ENCODE data around the gene RAB3A. TPM values are rescaled to one million over a fixed set of nuclear protein-coding genes. Genes with fewer than 3 reads are reported as not detected.
A peak's percentile ranks its signal among the peaks of the same experiment; 100 is the strongest.

The RAB3A gene, protein sequence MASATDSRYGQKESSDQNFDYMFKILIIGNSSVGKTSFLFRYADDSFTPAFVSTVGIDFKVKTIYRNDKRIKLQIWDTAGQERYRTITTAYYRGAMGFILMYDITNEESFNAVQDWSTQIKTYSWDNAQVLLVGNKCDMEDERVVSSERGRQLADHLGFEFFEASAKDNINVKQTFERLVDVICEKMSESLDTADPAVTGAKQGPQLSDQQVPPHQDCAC
- total RNA-seq: 1 to 10 TPM in 1 of 4 donors, under 1 TPM in 1, not detected in 2; 0.63 to 2.0 TPM

DNA sequence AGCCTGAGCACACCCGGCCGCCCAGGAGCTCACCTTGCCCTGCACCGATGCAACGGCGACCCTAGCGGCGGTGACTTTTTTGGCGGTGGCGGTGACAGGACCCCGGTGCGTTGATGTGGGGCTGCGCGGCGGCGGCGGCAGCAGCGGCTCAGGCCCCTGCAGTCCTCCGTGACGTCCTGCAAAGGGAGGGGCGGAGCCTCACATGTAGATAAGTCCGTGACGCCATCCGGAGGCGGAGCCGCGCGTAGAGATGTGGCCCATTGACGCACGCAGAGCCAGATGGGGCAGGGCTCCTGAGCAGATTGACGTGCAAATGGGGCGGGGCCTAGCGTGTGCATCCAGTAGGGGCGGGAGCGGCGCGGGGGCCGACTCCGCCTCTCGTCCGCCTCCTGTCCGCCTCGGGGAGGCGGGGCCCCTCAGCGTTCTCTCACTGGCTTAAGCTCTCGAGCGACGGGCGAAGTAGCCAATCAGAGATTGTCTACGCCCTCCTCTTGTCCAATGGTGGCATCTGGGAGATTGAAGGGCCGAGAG is at the start of gene RAB3A:
Gene RAB3A, minus strand, starts transcription at position 180 of the 531 bp plus-strand sequence. CDS start 1,302 bp downstream, outside the sequence.
- TF ChIP-seq, protein P1, sequence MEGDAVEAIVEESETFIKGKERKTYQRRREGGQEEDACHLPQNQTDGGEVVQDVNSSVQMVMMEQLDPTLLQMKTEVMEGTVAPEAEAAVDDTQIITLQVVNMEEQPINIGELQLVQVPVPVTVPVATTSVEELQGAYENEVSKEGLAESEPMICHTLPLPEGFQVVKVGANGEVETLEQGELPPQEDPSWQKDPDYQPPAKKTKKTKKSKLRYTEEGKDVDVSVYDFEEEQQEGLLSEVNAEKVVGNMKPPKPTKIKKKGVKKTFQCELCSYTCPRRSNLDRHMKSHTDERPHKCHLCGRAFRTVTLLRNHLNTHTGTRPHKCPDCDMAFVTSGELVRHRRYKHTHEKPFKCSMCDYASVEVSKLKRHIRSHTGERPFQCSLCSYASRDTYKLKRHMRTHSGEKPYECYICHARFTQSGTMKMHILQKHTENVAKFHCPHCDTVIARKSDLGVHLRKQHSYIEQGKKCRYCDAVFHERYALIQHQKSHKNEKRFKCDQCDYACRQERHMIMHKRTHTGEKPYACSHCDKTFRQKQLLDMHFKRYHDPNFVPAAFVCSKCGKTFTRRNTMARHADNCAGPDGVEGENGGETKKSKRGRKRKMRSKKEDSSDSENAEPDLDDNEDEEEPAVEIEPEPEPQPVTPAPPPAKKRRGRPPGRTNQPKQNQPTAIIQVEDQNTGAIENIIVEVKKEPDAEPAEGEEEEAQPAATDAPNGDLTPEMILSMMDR (IDR thresholded peaks at IDR 0.05): no peak
- peak; percentile 100 for DNase-seq (ENCODE audit: low spot score)
- peak; percentile 98 for ATAC-seq (ENCODE audit: low FRiP score)

DNA sequence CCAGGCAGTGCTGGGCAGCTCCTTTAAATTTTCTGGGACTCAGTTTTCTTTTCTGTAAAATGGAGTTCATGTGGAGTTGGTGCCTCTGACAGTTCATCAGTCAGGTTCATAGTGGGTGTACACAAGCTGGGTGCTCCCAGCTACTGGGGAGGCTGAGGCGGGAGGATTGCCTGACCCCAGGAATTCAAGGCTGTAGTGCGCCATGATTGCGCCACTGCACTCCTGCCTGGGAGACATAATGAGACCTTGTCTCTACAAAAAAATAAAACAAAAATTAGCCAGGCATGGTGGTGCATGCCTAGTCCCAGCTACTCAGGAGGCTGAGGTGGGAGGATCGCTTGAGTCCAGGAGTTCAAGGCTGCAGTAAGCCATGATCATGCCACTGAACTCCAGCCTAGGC is 49.3 kb upstream of the RAB3A start:
- ATAC-seq (ENCODE audit: low FRiP score): no peak
- DNase-seq (ENCODE audit: low spot score): no peak
- TF ChIP-seq, protein P1 (IDR thresholded peaks at IDR 0.05): no peak

DNA sequence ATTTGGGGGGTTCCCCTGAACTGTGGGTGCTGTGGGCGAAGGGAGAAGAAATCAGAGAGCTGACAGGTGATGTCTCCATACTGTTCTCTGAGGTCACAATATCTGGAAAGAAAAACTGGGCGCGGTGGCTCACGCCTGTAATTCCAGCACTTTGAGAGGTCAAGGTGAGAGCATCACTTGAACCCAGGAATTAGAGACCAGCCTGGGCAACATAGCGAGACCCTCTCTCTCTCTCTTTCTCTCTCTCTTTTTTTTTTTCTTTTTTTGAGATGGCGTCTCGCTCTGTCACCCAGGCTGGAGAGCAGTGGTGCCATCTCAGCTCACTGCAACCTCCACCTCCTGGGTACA is 48.5 kb upstream of the RAB3A start:
- TF ChIP-seq, protein P1 (IDR thresholded peaks at IDR 0.05): no peak
- DNase-seq (ENCODE audit: low spot score): no peak
- no peak for ATAC-seq (ENCODE audit: low FRiP score)

DNA sequence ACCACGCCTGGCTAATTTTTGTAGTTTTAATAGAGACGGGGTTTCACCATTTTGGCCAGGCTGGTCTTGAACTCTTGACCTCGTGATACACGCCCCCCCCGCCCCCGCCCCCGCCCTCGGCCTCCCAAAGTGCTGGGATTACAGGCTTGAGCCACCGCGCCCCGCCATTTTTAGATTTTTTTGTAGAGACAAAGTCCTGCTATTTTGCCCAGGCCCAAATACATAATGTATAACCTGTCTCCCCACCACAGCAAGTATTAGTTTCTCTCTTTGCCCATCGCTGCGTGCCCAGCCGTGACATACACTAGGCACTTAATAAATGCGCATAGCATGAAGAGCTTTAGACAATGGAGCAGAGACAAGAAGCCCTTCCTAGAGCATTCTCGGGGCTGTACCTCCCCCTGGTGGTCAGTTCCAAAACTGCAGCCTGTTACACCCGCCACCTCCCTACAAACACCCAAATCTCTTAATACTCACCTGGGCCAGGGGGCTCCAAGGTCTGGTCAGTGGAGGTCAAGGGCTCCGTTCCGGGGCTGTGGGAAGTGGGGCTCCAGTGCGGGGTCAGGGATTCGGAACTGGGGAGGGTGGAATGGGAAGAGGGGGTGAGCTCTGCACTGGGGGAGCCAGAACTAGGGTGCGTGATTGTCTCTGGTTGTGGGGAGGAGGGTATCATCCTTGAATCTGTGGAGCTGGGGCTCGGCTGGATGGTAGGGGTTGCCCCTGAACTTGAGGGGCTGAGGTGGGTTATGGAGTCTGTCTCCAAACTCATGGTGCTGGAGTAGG is 47.9 kb upstream of the RAB3A start:
- TF ChIP-seq, protein P1 (IDR thresholded peaks at IDR 0.05): peak in 2 of 3 donors; percentile 83 to 94
- DNase-seq (ENCODE audit: low spot score) (peak; percentile 84), ATAC-seq (ENCODE audit: low FRiP score) (no peak)

DNA sequence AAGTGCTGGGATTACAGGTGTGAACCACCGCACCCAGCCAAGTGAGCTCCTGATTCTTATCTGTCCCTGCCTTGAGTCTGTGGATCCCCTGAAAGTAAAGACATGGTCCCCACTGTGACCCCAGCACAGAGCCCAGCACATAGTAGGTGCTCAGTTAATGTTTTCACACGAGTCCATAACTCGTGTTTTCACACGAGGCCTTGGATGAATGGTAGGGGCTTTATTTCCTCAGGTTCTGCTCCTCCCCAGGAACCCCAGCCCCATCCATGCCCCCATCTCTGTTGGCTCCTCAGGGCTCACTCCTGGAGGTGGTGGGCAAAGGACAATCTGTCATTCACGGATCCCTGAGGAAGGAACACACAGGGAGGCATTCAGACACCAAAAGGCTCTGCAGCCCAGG is 46.0 kb upstream of the RAB3A start:
- TF ChIP-seq, protein P1 (IDR thresholded peaks at IDR 0.05): no peak
- ATAC-seq (ENCODE audit: low FRiP score): no peak
- DNase-seq (ENCODE audit: low spot score): no peak

DNA sequence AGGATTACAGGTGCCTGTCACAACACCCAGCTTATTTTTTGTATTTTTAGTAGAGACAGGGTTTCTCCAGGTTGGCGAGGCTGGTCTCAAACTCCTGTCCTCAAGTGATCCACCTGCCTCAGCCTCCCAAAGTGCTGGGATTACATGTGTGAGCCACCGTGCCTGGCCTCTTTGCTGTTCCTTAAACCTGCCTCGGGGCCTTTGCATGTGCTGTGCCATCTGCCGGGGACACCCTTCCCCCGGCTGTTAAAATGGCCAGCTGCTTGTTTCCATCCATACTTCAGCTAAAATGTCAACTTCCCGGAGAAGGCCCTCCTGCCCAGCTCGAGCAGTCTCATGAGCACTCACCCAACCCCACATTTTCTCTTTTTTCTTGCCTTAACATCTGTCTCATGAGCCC is 41.5 kb upstream of the RAB3A start:
- DNase-seq (ENCODE audit: low spot score) (no peak), ATAC-seq (ENCODE audit: low FRiP score) (no peak)
- TF ChIP-seq, protein P1 (IDR thresholded peaks at IDR 0.05): no peak
